ENCODE results near the gene LUC7L.

DNA sequence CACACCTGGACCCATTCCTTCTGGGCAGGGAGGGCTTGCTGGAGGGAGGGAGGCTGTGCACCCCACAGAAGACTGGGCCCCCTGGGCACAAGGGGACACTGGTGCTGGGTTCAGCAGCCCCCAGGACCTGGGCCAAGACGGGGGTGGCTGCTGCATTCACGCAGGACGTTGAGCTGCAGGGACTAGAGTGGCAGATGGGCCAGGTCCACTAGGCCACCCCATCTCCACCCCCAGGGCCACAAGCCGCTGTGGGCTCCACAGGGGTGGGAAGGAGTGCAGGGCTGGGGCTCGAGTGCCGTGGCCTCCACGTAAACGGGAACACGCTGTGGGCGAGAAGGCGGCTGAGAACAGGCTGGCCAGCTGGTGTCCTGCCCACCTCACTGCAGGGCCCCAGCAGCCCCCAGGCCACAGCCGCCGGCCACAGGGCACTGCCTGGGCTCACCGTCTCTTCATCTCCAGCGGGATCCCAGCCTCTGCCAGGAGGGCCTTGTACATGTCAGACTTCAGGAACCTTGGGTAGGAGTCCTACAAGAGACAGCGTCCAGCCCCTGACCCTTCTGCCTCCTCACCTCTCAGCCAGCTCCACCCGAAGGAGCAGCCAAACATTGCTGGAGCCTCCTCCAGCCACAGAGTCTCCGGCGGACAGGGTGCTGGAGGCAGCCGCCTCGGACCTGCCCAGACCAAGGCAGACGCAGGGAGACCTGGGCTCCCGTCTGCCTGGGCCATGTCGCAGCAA, 40.0 kb upstream of the LUC7L start:
- TF ChIP-seq, protein P1, sequence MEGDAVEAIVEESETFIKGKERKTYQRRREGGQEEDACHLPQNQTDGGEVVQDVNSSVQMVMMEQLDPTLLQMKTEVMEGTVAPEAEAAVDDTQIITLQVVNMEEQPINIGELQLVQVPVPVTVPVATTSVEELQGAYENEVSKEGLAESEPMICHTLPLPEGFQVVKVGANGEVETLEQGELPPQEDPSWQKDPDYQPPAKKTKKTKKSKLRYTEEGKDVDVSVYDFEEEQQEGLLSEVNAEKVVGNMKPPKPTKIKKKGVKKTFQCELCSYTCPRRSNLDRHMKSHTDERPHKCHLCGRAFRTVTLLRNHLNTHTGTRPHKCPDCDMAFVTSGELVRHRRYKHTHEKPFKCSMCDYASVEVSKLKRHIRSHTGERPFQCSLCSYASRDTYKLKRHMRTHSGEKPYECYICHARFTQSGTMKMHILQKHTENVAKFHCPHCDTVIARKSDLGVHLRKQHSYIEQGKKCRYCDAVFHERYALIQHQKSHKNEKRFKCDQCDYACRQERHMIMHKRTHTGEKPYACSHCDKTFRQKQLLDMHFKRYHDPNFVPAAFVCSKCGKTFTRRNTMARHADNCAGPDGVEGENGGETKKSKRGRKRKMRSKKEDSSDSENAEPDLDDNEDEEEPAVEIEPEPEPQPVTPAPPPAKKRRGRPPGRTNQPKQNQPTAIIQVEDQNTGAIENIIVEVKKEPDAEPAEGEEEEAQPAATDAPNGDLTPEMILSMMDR (IDR thresholded peaks at IDR 0.05), result no peak
- TF ChIP-seq POLR2A (IDR thresholded peaks at IDR 0.05), result no peak
- no peak for TF ChIP-seq POLR2AphosphoS5 (IDR thresholded peaks at IDR 0.05)

Data from upper lobe of left lung (tissue), 4 donors.